ENCODE data around the gene VILL.

VILL gene

DNA sequence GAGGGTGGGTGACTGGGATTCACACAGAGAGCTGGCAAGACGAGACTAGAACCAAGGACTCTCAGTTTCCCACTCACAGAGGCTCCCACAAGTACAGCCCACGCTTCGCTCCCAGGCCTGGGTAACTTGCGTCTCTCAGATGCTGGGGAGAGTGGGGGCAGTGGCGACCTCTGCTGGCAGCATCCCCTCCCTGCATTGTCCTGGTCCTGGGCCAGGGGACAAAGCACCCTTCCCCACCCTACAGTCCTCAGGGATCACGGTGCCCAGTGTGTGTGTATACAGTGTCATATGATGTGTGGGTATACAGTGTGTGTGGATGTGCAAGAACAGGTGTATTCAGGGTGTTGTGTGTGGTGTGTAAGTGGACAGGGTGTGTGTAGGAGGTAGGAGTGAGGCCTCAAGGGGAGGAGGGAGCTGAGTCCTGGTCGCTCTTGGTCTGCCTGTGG, 12.8 kb downstream of the VILL start:
- peak; percentile 41 for DNase-seq (ENCODE audit: low read depth)
- TF ChIP-seq, protein P1, sequence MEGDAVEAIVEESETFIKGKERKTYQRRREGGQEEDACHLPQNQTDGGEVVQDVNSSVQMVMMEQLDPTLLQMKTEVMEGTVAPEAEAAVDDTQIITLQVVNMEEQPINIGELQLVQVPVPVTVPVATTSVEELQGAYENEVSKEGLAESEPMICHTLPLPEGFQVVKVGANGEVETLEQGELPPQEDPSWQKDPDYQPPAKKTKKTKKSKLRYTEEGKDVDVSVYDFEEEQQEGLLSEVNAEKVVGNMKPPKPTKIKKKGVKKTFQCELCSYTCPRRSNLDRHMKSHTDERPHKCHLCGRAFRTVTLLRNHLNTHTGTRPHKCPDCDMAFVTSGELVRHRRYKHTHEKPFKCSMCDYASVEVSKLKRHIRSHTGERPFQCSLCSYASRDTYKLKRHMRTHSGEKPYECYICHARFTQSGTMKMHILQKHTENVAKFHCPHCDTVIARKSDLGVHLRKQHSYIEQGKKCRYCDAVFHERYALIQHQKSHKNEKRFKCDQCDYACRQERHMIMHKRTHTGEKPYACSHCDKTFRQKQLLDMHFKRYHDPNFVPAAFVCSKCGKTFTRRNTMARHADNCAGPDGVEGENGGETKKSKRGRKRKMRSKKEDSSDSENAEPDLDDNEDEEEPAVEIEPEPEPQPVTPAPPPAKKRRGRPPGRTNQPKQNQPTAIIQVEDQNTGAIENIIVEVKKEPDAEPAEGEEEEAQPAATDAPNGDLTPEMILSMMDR (conservative IDR thresholded peaks at IDR 0.05; ENCODE audit: control insufficient read depth, insufficient read depth, low read depth, low read length), result peak; percentile 87
- H3K4me3 ChIP-seq (ENCODE audit: control insufficient read depth, low read depth, low read length), result no peak overlapping the region

DNA sequence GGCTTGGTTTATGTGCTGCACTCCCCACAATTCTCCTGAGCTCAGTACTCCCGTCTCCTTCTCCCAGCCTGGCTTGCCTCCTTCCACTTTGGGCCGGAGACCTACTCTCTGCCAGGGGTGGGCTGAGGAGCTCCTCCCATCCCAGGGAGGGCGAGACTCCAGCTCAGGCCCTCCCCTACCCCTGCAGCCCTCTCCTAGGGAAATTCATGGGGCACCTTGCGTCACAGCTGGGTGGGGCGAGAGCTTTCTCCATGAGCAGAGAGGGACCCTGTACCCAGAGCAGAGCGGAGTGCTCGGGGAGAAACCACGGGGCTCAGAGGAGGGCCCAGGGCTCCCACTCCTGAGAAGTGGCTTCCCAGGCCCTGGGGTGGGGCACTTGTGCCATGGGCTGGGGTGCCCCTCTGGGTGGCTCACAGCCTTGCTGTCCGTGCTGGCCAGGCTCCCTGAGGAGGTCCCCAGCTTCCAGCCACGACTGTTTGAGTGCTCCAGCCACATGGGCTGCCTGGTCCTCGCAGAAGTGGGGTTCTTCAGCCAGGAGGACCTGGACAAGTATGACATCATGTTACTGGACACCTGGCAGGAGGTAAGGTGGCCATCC, 13.3 kb downstream of the VILL start:
- TF ChIP-seq, protein P1 (conservative IDR thresholded peaks at IDR 0.05; ENCODE audit: control insufficient read depth, insufficient read depth, low read depth, low read length), result no peak
- H3K4me3 ChIP-seq (ENCODE audit: control insufficient read depth, low read depth, low read length), result no peak overlapping the region
- DNase-seq (ENCODE audit: low read depth), result no peak

DNA sequence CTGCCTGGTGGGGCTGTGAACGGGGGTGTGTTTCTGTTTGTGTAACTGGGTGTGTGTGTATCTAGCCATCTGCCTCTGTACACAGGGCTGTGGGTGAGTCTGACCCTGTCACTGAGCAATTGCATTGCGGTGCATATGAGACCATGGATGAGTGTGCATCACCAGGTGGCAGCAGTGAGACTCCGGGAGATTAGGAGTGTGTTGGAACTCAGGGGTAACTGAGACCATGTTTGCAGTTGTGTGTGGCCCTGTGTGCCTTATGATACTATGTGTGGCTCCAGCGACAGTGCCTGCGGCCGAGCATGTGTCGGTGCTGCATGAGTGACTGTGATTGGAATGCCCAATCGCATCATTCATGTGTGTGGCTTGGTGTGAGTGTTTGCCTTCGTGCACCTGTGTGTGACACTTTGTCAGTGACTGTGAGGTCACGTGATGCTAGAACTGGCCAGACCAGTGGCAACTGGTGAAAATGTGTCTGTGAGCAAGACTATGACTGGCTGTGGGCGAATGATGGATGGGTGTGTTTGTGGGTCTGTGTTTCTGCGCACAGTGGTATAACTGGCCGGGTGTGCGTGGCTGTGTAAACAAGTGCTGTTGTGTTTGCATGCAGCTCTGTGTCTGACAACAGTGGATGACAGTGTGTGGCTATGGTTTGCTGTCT, 14.0 kb downstream of the VILL start:
- TF ChIP-seq, protein P1 (conservative IDR thresholded peaks at IDR 0.05; ENCODE audit: control insufficient read depth, insufficient read depth, low read depth, low read length), result peak; percentile 72
- DNase-seq (ENCODE audit: low read depth), result peak; percentile 66
- no peak overlapping the region for H3K4me3 ChIP-seq (ENCODE audit: control insufficient read depth, low read depth, low read length)

DNA sequence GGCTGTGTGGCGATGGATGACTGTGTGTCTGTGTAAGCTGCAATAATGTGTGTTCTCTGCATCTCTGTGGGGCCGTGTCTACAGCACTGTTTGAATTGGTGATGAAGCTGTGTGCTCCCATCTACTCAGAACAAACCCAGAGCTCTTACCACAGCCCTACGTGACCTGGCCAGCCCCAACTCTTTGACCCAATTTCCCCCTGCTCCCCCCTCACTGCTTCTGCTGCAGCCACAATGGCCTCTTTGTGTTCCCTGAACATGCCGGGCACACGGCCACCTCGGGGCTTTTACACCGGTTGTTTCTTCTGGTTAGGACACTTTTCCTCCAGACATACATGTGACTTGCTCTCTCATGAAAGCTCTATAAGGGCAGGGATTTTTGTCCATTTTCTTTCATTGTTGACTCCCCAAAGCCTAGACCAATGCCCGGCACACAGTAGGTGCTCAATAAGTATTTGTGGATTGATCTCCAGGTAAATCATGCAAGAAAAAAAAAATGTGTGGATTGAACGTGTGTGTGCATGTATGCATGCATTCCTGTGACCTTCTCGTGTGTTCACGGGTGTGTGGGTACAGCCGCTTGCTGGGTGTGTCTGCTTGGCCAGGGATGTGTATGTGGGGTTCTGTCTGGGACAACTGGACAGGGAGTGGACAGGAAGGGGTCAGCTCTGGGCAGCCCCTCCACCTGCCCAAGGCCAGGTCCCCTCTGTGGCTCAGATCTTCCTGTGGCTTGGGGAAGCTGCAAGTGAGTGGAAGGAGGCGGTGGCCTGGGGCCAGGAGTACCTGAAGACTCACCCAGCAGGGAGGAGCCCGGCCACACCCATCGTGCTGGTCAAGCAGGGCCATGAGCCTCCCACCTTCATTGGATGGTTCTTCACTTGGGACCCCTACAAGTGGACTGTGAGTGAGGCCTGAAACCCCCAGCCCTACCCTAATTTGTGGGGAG, 14.8 kb downstream of the VILL start:
- no peak overlapping the region for H3K4me3 ChIP-seq (ENCODE audit: control insufficient read depth, low read depth, low read length)
- TF ChIP-seq, protein P1 (conservative IDR thresholded peaks at IDR 0.05; ENCODE audit: control insufficient read depth, insufficient read depth, low read depth, low read length), result no peak
- DNase-seq (ENCODE audit: low read depth), result no peak

DNA sequence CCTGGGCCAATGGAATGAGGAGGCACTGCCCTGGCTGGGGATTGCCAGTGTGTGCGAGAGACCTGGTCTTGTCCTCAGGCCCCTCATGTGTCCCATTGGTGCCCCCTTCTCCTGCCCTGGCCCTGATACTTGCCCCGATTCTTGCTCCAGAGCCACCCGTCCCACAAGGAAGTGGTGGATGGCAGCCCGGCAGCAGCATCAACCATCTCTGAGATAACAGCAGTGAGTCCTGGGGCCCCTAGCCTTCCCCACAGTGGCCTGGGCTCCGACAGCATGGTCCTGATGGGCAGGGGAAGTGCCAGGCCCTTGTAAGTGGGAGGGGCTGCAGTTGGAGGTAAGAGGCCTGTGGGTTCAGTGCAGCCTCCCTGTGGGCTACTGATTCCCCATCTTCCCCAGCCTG, 15.4 kb downstream of the VILL start:
- H3K4me3 ChIP-seq (ENCODE audit: control insufficient read depth, low read depth, low read length), result no peak overlapping the region
- TF ChIP-seq, protein P1 (conservative IDR thresholded peaks at IDR 0.05; ENCODE audit: control insufficient read depth, insufficient read depth, low read depth, low read length), result no peak
- no peak for DNase-seq (ENCODE audit: low read depth)

DNA sequence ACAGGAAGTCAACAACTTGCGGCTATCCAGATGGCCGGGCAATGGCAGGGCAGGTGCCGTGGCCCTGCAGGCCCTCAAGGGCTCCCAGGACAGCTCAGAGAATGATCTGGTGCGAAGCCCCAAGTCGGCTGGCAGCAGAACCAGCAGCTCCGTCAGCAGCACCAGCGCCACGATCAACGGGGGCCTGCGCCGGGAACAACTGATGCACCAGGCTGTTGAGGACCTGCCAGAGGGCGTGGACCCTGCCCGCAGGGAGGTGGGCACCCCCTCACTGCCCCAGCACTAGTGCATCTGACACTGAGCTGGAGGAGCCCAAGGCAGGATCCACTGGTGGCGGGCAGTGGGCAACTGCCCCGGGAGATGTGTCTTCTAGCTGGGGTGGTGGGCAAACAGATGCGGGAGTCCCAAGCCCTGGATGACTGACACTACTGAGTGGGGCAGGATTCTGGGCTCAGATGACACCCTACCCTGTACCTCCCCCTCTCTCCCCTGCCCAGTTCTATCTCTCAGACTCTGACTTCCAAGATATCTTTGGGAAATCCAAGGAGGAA, 15.9 kb downstream of the VILL start:
- H3K4me3 ChIP-seq (ENCODE audit: control insufficient read depth, low read depth, low read length), result no peak overlapping the region
- TF ChIP-seq, protein P1 (conservative IDR thresholded peaks at IDR 0.05; ENCODE audit: control insufficient read depth, insufficient read depth, low read depth, low read length), result no peak
- DNase-seq (ENCODE audit: low read depth), result no peak
